Measurements from ENCODE around the gene IGLL5.
"Not testable (repeated sequence)": the region's sequence is repeated elsewhere in the genome, so short reads cannot be mapped to it uniquely, and the experiment has no call there.

The IGLL5 gene

GRCh38 chr22:22914726-22915669, 27.4 kb downstream of the IGLL5 start:
- peak; percentile 39 for DNase-seq (ENCODE audit: low spot score)

- DNase-seq (ENCODE audit: low spot score) = no peak
Measured at GRCh38 chr22:22915670-22916035, 28.0 kb downstream of the IGLL5 start.

- no peak for DNase-seq (ENCODE audit: low spot score)
Measured at GRCh38 chr22:22916215-22916951, 28.8 kb downstream of the IGLL5 start.

GRCh38 chr22:22916952-22917290, 29.3 kb downstream of the IGLL5 start:
- DNase-seq (ENCODE audit: low spot score) = no peak

- DNase-seq (ENCODE audit: low spot score) = no peak
Measured at GRCh38 chr22:22917377-22917776, 29.8 kb downstream of the IGLL5 start.

- no peak for DNase-seq (ENCODE audit: low spot score)
Measured at GRCh38 chr22:22918297-22918965, 30.8 kb downstream of the IGLL5 start.

GRCh38 chr22:22919041-22919440, 31.4 kb downstream of the IGLL5 start:
- no peak for DNase-seq (ENCODE audit: low spot score)

- DNase-seq (ENCODE audit: low spot score) = no peak
Measured at GRCh38 chr22:22920104-22920654, 32.6 kb downstream of the IGLL5 start.

GRCh38 chr22:22920910-22921550, 33.4 kb downstream of the IGLL5 start:
- no peak for DNase-seq (ENCODE audit: low spot score)

GRCh38 chr22:22921575-22921974, 34.0 kb downstream of the IGLL5 start:
- DNase-seq (ENCODE audit: low spot score) = no peak

- DNase-seq (ENCODE audit: low spot score) = not testable (repeated sequence)
Measured at GRCh38 chr22:22922092-22922953, 34.7 kb downstream of the IGLL5 start.

- no peak for DNase-seq (ENCODE audit: low spot score)
Measured at GRCh38 chr22:22922954-22923319, 35.3 kb downstream of the IGLL5 start.

GRCh38 chr22:22923379-22923778, 35.8 kb downstream of the IGLL5 start:
- DNase-seq (ENCODE audit: low spot score) = no peak

- DNase-seq (ENCODE audit: low spot score) = no peak
Measured at GRCh38 chr22:22923930-22924329, 36.3 kb downstream of the IGLL5 start.

- DNase-seq (ENCODE audit: low spot score) = no peak
Measured at GRCh38 chr22:22924369-22925145, 36.9 kb downstream of the IGLL5 start.

GRCh38 chr22:22925146-22925804, 37.7 kb downstream of the IGLL5 start:
- DNase-seq (ENCODE audit: low spot score) = no peak

- no peak for DNase-seq (ENCODE audit: low spot score)
Measured at GRCh38 chr22:22925805-22926369, 38.3 kb downstream of the IGLL5 start.

- no peak for DNase-seq (ENCODE audit: low spot score)
Measured at GRCh38 chr22:22926370-22927195, 39.0 kb downstream of the IGLL5 start.
